ENCODE data around the gene ZNF219.

Gene ZNF219

DNA sequence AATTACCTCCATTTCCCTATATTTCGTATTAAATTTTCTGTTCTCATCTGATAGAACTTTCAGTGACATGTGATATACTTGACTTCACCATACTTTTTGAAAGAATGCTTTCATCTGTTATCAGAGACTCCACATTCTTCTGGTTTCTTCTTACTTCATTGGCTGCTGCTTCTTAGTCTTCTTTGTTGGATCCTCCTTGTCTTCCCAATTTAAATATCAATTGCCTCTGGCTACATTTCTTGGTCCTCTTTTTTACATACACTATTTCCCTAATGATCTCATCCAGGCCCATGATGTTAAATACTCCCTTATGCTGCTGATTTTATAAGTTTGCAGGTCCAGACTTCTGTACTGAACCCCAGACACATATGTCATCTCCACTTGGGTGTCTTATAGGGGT is 35.4 kb upstream of the ZNF219 start:
- H3K23ac ChIP-seq (ENCODE audit: low read length in 2 of 2) = no peak overlapping the region
- H3K36me3 ChIP-seq (ENCODE audit: control insufficient read depth in 1 of 2, insufficient read depth in 2 of 2, low read depth in 1 of 2, low read length in 2 of 2) = no peaks in the 10 kb centered on the region
- no peak overlapping the region for H2BK5ac ChIP-seq (ENCODE audit: low read depth, low read length, poor library complexity, severe bottlenecking)
- peaks cover 11% of the 10 kb centered on the region for H3K9me3 ChIP-seq (ENCODE audit: control insufficient read depth, low read length)
- H3K79me1 ChIP-seq (replicated peaks; ENCODE audit: low read length, poor library complexity, severe bottlenecking) = no peaks in the 10 kb centered on the region
- no peak overlapping the region for H4K91ac ChIP-seq (ENCODE audit: low read length)
- no peak overlapping the region for H2BK15ac ChIP-seq (ENCODE audit: low read depth, poor library complexity, severe bottlenecking)
- no peak overlapping the region for H2BK12ac ChIP-seq (ENCODE audit: low read length in 2 of 2)
- H3K27me3 ChIP-seq (ENCODE audit: control insufficient read depth in 1 of 2, insufficient read depth in 1 of 2, low read length in 2 of 2) = no peaks in the 10 kb centered on the region
- no peak overlapping the region for H4K8ac ChIP-seq (ENCODE audit: low read length)
- H3K4me3 ChIP-seq (ENCODE audit: insufficient read depth in 1 of 2, low read depth in 1 of 2, low read length in 2 of 2) = no peak overlapping the region
- H2BK120ac ChIP-seq (ENCODE audit: low read depth, low read length) = no peak overlapping the region
- H2AFZ ChIP-seq (ENCODE audit: low read depth, low read length) = no peak overlapping the region
- no peak overlapping the region for H3K27ac ChIP-seq (ENCODE audit: low read length, poor library complexity, severe bottlenecking)
- no peak overlapping the region for H3K4ac ChIP-seq (ENCODE audit: low read depth in 1 of 2, low read length in 2 of 2)
- WGBS = 79% methylated on average over 1 of the region's 1 CpG
- H3K4me2 ChIP-seq (ENCODE audit: low read length, poor library complexity, severe bottlenecking) = no peak overlapping the region
- H3K9ac ChIP-seq (ENCODE audit: low read length) = no peak overlapping the region
- H3K18ac ChIP-seq (ENCODE audit: low read depth in 1 of 2, low read length in 2 of 2) = no peak overlapping the region
- no peaks in the 10 kb centered on the region for H3K4me1 ChIP-seq (ENCODE audit: control insufficient read depth, insufficient read depth, low read depth, low read length)
- H3K14ac ChIP-seq (ENCODE audit: low read length in 2 of 2) = no peak overlapping the region
- no peak for DNase-seq
- H2AK5ac ChIP-seq (ENCODE audit: low read length, severe bottlenecking) = no peak overlapping the region

DNA sequence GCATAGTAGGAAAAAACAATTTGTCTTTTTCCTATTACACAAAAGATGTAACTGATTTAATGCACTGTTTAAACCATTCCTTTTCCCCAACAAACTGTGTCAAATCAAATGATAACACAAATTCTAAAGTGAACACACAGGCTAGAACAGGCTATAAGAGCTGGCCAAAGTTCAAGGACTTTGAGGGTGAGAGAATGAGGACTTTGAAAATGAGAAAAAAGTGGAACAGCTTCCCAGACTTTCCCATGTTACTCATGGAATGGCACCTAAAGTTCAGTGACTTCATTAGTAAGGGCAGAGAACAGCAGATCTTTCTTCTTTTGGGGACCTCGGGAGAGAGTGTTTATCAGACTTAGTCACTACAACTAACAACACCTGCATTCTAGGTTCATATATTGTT is 25.0 kb upstream of the ZNF219 start:
- H3K27ac ChIP-seq (ENCODE audit: low read length, poor library complexity, severe bottlenecking) = no peak overlapping the region
- DNase-seq = no peak
- no peak overlapping the region for H3K23ac ChIP-seq (ENCODE audit: low read length in 2 of 2)
- no peak overlapping the region for H3K14ac ChIP-seq (ENCODE audit: low read length in 2 of 2)
- H2BK120ac ChIP-seq (ENCODE audit: low read depth, low read length) = no peak overlapping the region
- peaks cover 8% of the 10 kb centered on the region for H3K9me3 ChIP-seq (ENCODE audit: control insufficient read depth, low read length)
- H3K27me3 ChIP-seq (ENCODE audit: control insufficient read depth in 1 of 2, insufficient read depth in 1 of 2, low read length in 2 of 2) = peaks cover 0 to 21% of the 10 kb centered on the region in 2 experiments
- no peak overlapping the region for H3K4me2 ChIP-seq (ENCODE audit: low read length, poor library complexity, severe bottlenecking)
- no peak overlapping the region for H3K18ac ChIP-seq (ENCODE audit: low read depth in 1 of 2, low read length in 2 of 2)
- no peak overlapping the region for H3K9ac ChIP-seq (ENCODE audit: low read length)
- H3K4me3 ChIP-seq (ENCODE audit: insufficient read depth in 1 of 2, low read depth in 1 of 2, low read length in 2 of 2) = no peak overlapping the region
- no peak overlapping the region for H2BK12ac ChIP-seq (ENCODE audit: low read length in 2 of 2)
- H2AFZ ChIP-seq (ENCODE audit: low read depth, low read length) = no peak overlapping the region
- no peak overlapping the region for H3K4ac ChIP-seq (ENCODE audit: low read depth in 1 of 2, low read length in 2 of 2)
- H2BK5ac ChIP-seq (ENCODE audit: low read depth, low read length, poor library complexity, severe bottlenecking) = no peak overlapping the region
- H3K79me1 ChIP-seq (replicated peaks; ENCODE audit: low read length, poor library complexity, severe bottlenecking) = no peaks in the 10 kb centered on the region
- H2BK15ac ChIP-seq (ENCODE audit: low read depth, poor library complexity, severe bottlenecking) = no peak overlapping the region
- H3K4me1 ChIP-seq (ENCODE audit: control insufficient read depth, insufficient read depth, low read depth, low read length) = no peaks in the 10 kb centered on the region
- H3K36me3 ChIP-seq (ENCODE audit: control insufficient read depth in 1 of 2, insufficient read depth in 2 of 2, low read depth in 1 of 2, low read length in 2 of 2) = no peaks in the 10 kb centered on the region
- 100% methylated on average over 1 of the region's 1 CpG for WGBS
- no peak overlapping the region for H4K91ac ChIP-seq (ENCODE audit: low read length)
- H2AK5ac ChIP-seq (ENCODE audit: low read length, severe bottlenecking) = no peak overlapping the region
- no peak overlapping the region for H4K8ac ChIP-seq (ENCODE audit: low read length)

DNA sequence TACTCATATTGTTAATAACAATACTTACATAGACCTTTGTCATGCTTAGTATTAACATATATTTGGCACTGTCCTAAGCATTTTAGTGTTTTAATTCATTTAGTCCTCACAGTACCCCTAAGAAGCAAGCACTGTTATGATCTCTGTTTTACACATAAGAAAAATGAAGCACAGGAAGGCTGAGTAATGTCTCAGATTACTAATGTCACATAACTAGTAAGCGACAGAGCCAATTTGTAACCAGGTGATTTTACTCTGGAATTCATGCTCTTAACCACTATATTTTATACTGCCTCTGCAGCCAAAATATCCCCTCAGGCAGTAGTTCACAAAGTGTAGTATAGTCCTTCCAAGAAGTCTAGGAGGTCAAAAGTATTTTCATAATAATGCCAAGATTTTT is 22.7 kb upstream of the ZNF219 start:
- 88% methylated on average over 1 of the region's 1 CpG for WGBS
- no peak for DNase-seq

DNA sequence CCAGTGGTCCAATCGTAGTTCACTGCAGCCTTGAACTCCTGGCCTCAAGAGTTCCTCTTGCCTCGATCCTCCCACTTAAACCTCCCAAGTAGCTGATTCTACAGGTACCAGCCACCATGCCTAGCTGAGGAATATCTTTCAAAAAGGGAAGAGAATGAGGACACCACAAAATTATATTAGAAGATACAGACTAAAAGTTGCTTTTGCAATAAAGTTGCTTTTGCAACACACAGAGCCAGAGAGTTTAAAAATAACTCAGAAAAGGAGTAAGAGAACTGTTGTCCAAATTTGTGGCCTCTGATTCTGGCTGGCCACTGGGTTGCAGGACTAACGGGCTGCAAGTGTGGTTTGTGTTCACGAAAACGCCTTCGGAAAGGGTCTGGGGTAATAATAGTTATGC is 22.2 kb upstream of the ZNF219 start:
- no peak overlapping the region for H3K27ac ChIP-seq (ENCODE audit: low read length, poor library complexity, severe bottlenecking)
- no peaks in the 10 kb centered on the region for H3K4me1 ChIP-seq (ENCODE audit: control insufficient read depth, insufficient read depth, low read depth, low read length)
- no peak overlapping the region for H2BK5ac ChIP-seq (ENCODE audit: low read depth, low read length, poor library complexity, severe bottlenecking)
- H3K79me1 ChIP-seq (replicated peaks; ENCODE audit: low read length, poor library complexity, severe bottlenecking) = no peaks in the 10 kb centered on the region
- H3K18ac ChIP-seq (ENCODE audit: low read depth in 1 of 2, low read length in 2 of 2) = no peak overlapping the region
- H2BK12ac ChIP-seq (ENCODE audit: low read length in 2 of 2) = no peak overlapping the region
- H3K4me3 ChIP-seq (ENCODE audit: insufficient read depth in 1 of 2, low read depth in 1 of 2, low read length in 2 of 2) = no peak overlapping the region
- H3K23ac ChIP-seq (ENCODE audit: low read length in 2 of 2) = no peak overlapping the region
- no peak overlapping the region for H2AFZ ChIP-seq (ENCODE audit: low read depth, low read length)
- peaks cover 6% of the 10 kb centered on the region for H3K9me3 ChIP-seq (ENCODE audit: control insufficient read depth, low read length)
- H3K4ac ChIP-seq (ENCODE audit: low read depth in 1 of 2, low read length in 2 of 2) = no peak overlapping the region
- 28% methylated on average over 2 of the region's 6 CpGs for WGBS
- H4K91ac ChIP-seq (ENCODE audit: low read length) = no peak overlapping the region
- H2AK5ac ChIP-seq (ENCODE audit: low read length, severe bottlenecking) = no peak overlapping the region
- H3K14ac ChIP-seq (ENCODE audit: low read length in 2 of 2) = no peak overlapping the region
- H2BK120ac ChIP-seq (ENCODE audit: low read depth, low read length) = no peak overlapping the region
- H3K27me3 ChIP-seq (ENCODE audit: control insufficient read depth in 1 of 2, insufficient read depth in 1 of 2, low read length in 2 of 2) = peaks cover 0 to 18% of the 10 kb centered on the region in 2 experiments
- H2BK15ac ChIP-seq (ENCODE audit: low read depth, poor library complexity, severe bottlenecking) = no peak overlapping the region
- H3K36me3 ChIP-seq (ENCODE audit: control insufficient read depth in 1 of 2, insufficient read depth in 2 of 2, low read depth in 1 of 2, low read length in 2 of 2) = no peaks in the 10 kb centered on the region
- no peak overlapping the region for H4K8ac ChIP-seq (ENCODE audit: low read length)
- no peak overlapping the region for H3K4me2 ChIP-seq (ENCODE audit: low read length, poor library complexity, severe bottlenecking)
- H3K9ac ChIP-seq (ENCODE audit: low read length) = no peak overlapping the region
- DNase-seq = no peak

More for the DNA sequence above, 22.7 kb upstream of the ZNF219 start:
- no peak overlapping the region for H2BK15ac ChIP-seq (ENCODE audit: low read depth, poor library complexity, severe bottlenecking)
- H3K14ac ChIP-seq (ENCODE audit: low read length in 2 of 2) = no peak overlapping the region
- no peak overlapping the region for H2BK120ac ChIP-seq (ENCODE audit: low read depth, low read length)
- H4K91ac ChIP-seq (ENCODE audit: low read length) = no peak overlapping the region
- H3K27me3 ChIP-seq (ENCODE audit: control insufficient read depth in 1 of 2, insufficient read depth in 1 of 2, low read length in 2 of 2) = peaks cover 0 to 19% of the 10 kb centered on the region in 2 experiments
- H3K23ac ChIP-seq (ENCODE audit: low read length in 2 of 2) = no peak overlapping the region
- no peak overlapping the region for H2BK5ac ChIP-seq (ENCODE audit: low read depth, low read length, poor library complexity, severe bottlenecking)
- no peak overlapping the region for H4K8ac ChIP-seq (ENCODE audit: low read length)
- H3K4me1 ChIP-seq (ENCODE audit: control insufficient read depth, insufficient read depth, low read depth, low read length) = no peaks in the 10 kb centered on the region
- no peak overlapping the region for H3K18ac ChIP-seq (ENCODE audit: low read depth in 1 of 2, low read length in 2 of 2)
- H2AFZ ChIP-seq (ENCODE audit: low read depth, low read length) = no peak overlapping the region
- H3K4me2 ChIP-seq (ENCODE audit: low read length, poor library complexity, severe bottlenecking) = no peak overlapping the region
- H3K27ac ChIP-seq (ENCODE audit: low read length, poor library complexity, severe bottlenecking) = no peak overlapping the region
- H3K36me3 ChIP-seq (ENCODE audit: control insufficient read depth in 1 of 2, insufficient read depth in 2 of 2, low read depth in 1 of 2, low read length in 2 of 2) = no peaks in the 10 kb centered on the region
- no peaks in the 10 kb centered on the region for H3K79me1 ChIP-seq (replicated peaks; ENCODE audit: low read length, poor library complexity, severe bottlenecking)
- no peak overlapping the region for H3K9ac ChIP-seq (ENCODE audit: low read length)
- no peak overlapping the region for H3K4ac ChIP-seq (ENCODE audit: low read depth in 1 of 2, low read length in 2 of 2)
- H3K4me3 ChIP-seq (ENCODE audit: insufficient read depth in 1 of 2, low read depth in 1 of 2, low read length in 2 of 2) = no peak overlapping the region
- H3K9me3 ChIP-seq (ENCODE audit: control insufficient read depth, low read length) = peaks cover 8% of the 10 kb centered on the region
- no peak overlapping the region for H2BK12ac ChIP-seq (ENCODE audit: low read length in 2 of 2)
- H2AK5ac ChIP-seq (ENCODE audit: low read length, severe bottlenecking) = no peak overlapping the region
